Activated naive CD8-positive, alpha-beta T cell treated with anti-CD3 and anti-CD28 coated beads for 36 hours (primary cell): ENCODE data around the gene TPM3. TPM values are rescaled to one million over a fixed set of nuclear protein-coding genes. Genes with fewer than 3 reads are reported as not detected.

ENCODE experiments used
- DNase-seq: peaks from one replicate; pipeline ENCODE4 v3.0.0; 2021
- H3K27ac Mint-ChIP-seq: one replicate; pipeline ENCODE4 v1.8.0; 2022; ENCODE audit warnings: mild to moderate bottlenecking, moderate library complexity, mixed read lengths
- H3K27me3 Mint-ChIP-seq: one replicate; pipeline ENCODE4 v1.8.0; 2022; ENCODE audit warnings: mild to moderate bottlenecking, mixed read lengths
- H3K36me3 Mint-ChIP-seq: one replicate; pipeline ENCODE4 v1.8.0; 2021; ENCODE audit warnings: mild to moderate bottlenecking, mixed read lengths
- H3K4me1 Mint-ChIP-seq: one replicate; pipeline ENCODE4 v1.8.0; 2021; ENCODE audit warnings: mixed read lengths
- H3K4me3 Mint-ChIP-seq: one replicate; pipeline ENCODE4 v1.8.0; 2022; ENCODE audit warnings: mild to moderate bottlenecking, moderate library complexity, mixed read lengths
- H3K9me3 Mint-ChIP-seq: one replicate; pipeline ENCODE4 v1.8.0; 2022; ENCODE audit warnings: mixed read lengths
- total RNA-seq, 2 experiments: library from RNA; stranded (reverse); gene quantifications; one replicate each; pipeline ENCODE4 v1.2.3, GENCODE V29; 2021

TPM3 gene
- total RNA-seq, 2 experiments from 2014 or later: 725 to 753 TPM

- H3K4me1 Mint-ChIP-seq: peaks cover 8% of the 10 kb centered on the region
- H3K27ac Mint-ChIP-seq: no peak overlapping the region
- no peaks in the 10 kb centered on the region for H3K36me3 Mint-ChIP-seq
- H3K9me3 Mint-ChIP-seq: no peaks in the 10 kb centered on the region
- H3K27me3 Mint-ChIP-seq: no peaks in the 10 kb centered on the region
- no peak for DNase-seq
- no peak overlapping the region for H3K4me3 Mint-ChIP-seq
Measured at GRCh38 chr1:154117642-154118041, 74.3 kb downstream of the TPM3 start.

GRCh38 chr1:154115180-154115579 is 76.7 kb downstream of the TPM3 start:
- no peaks in the 10 kb centered on the region for H3K36me3 Mint-ChIP-seq
- peaks cover 8% of the 10 kb centered on the region for H3K4me1 Mint-ChIP-seq
- H3K27me3 Mint-ChIP-seq: no peaks in the 10 kb centered on the region
- no peak for DNase-seq
- H3K9me3 Mint-ChIP-seq: no peaks in the 10 kb centered on the region
- H3K4me3 Mint-ChIP-seq: no peak overlapping the region
- no peak overlapping the region for H3K27ac Mint-ChIP-seq

Other genes starting within 250 kb of the TPM3 start
- gene DENND4B, start 245.4 kb downstream of the TPM3 start, total RNA-seq: 10 to 100 TPM; 90.2 to 91.4 TPM
- gene CRTC2, start 233.5 kb downstream of the TPM3 start, total RNA-seq: 10 to 100 TPM; 56.4 to 67.0 TPM
- gene SLC39A1, start 228.6 kb downstream of the TPM3 start, total RNA-seq: 10 to 100 TPM; 60.6 to 63.1 TPM
- 1 to 10 TPM; 6.8 to 7.3 TPM for gene CREB3L4, start 224.2 kb downstream of the TPM3 start, total RNA-seq
- gene JTB, start 214.4 kb downstream of the TPM3 start, total RNA-seq: 100 to 1,000 TPM; 204 to 214 TPM
- 10 to 100 TPM; 48.7 to 53.5 TPM for gene RAB13, start 205.8 kb downstream of the TPM3 start, total RNA-seq
- gene RPS27, start 201.3 kb downstream of the TPM3 start, total RNA-seq: 1,000 to 10,000 TPM; 1,340 to 1,924 TPM
- under 1 TPM in 1 of 2 experiments, not detected in 1; 0.04 TPM for gene NUP210L, start 37.0 kb downstream of the TPM3 start, total RNA-seq
- not detected for gene CFAP141, start 14.2 kb upstream of the TPM3 start, total RNA-seq
- 100 to 1,000 TPM; 247 to 266 TPM for gene UBAP2L, start 28.9 kb upstream of the TPM3 start, total RNA-seq
- gene HAX1, start 80.5 kb upstream of the TPM3 start, total RNA-seq: 100 to 1,000 TPM; 167 to 181 TPM
- gene AQP10, start 129.0 kb upstream of the TPM3 start, total RNA-seq: not detected
- 10 to 100 TPM; 64.9 to 66.4 TPM for gene ATP8B2, start 133.4 kb upstream of the TPM3 start, total RNA-seq
- gene IL6R, start 213.2 kb upstream of the TPM3 start, total RNA-seq: 1 to 10 TPM; 2.3 to 2.4 TPM